Measurements from ENCODE around the gene ABCB1.

Gene ABCB1

GRCh38 chr7:87608431-87608830 is 7.7 kb upstream of the ABCB1 start:
- no peaks in the 10 kb centered on the region for H3K36me3 ChIP-seq (ENCODE audit: insufficient read depth, low read length)
- no peaks in the 10 kb centered on the region for H3K79me2 ChIP-seq (ENCODE audit: control insufficient read depth, insufficient read depth, low read length, unreplicated experiment)
- no peak overlapping the region for H3K4me3 ChIP-seq (ENCODE audit: low read depth, low read length)
- no peak overlapping the region for H3K27ac ChIP-seq (ENCODE audit: low read depth, low read length)
- H2AFZ ChIP-seq (ENCODE audit: low read length, unreplicated experiment): no peak overlapping the region
- H3K27me3 ChIP-seq (ENCODE audit: insufficient read depth, low read length): peaks cover 19% of the 10 kb centered on the region
- H3K4me1 ChIP-seq (ENCODE audit: control insufficient read depth, insufficient read depth, low read length, unreplicated experiment): no peaks in the 10 kb centered on the region

GRCh38 chr7:87604264-87604663 is 3.6 kb upstream of the ABCB1 start:
- Histone ChIP-seq H3K4me3 (ENCODE audit: low read depth, low read length) (no peak overlapping the region), H3K4me1 (ENCODE audit: control insufficient read depth, insufficient read depth, low read length, unreplicated experiment) (no peaks in the 10 kb centered on the region), H3K79me2 (ENCODE audit: control insufficient read depth, insufficient read depth, low read length, unreplicated experiment) (no peaks in the 10 kb centered on the region), H2AFZ (ENCODE audit: low read length, unreplicated experiment) (no peak overlapping the region), H3K36me3 (ENCODE audit: insufficient read depth, low read length) (no peaks in the 10 kb centered on the region), H3K27me3 (ENCODE audit: insufficient read depth, low read length) (peaks cover 57% of the 10 kb centered on the region), H3K27ac (ENCODE audit: low read depth, low read length) (no peak overlapping the region)

- no peak overlapping the region for H2AFZ ChIP-seq (ENCODE audit: low read length, unreplicated experiment)
- H3K27me3 ChIP-seq (ENCODE audit: insufficient read depth, low read length): peaks cover 92% of the 10 kb centered on the region
- no peaks in the 10 kb centered on the region for H3K36me3 ChIP-seq (ENCODE audit: insufficient read depth, low read length)
- H3K79me2 ChIP-seq (ENCODE audit: control insufficient read depth, insufficient read depth, low read length, unreplicated experiment): no peaks in the 10 kb centered on the region
- H3K27ac ChIP-seq (ENCODE audit: low read depth, low read length): no peak overlapping the region
- no peaks in the 10 kb centered on the region for H3K4me1 ChIP-seq (ENCODE audit: control insufficient read depth, insufficient read depth, low read length, unreplicated experiment)
- no peak overlapping the region for H3K4me3 ChIP-seq (ENCODE audit: low read depth, low read length)
These were observed 1.3 kb downstream of the ABCB1 start for GRCh38 chr7:87599336-87599735.

- Histone ChIP-seq H3K36me3 (ENCODE audit: insufficient read depth, low read length) (no peaks in the 10 kb centered on the region), H2AFZ (ENCODE audit: low read length, unreplicated experiment) (no peak overlapping the region), H3K4me1 (ENCODE audit: control insufficient read depth, insufficient read depth, low read length, unreplicated experiment) (no peaks in the 10 kb centered on the region), H3K79me2 (ENCODE audit: control insufficient read depth, insufficient read depth, low read length, unreplicated experiment) (no peaks in the 10 kb centered on the region), H3K4me3 (ENCODE audit: low read depth, low read length) (no peak overlapping the region), H3K27ac (ENCODE audit: low read depth, low read length) (no peak overlapping the region), H3K27me3 (ENCODE audit: insufficient read depth, low read length) (peaks cover 91% of the 10 kb centered on the region)
These were observed 2.3 kb downstream of the ABCB1 start for GRCh38 chr7:87598234-87599009.

- peaks cover 81% of the 10 kb centered on the region for H3K27me3 ChIP-seq (ENCODE audit: insufficient read depth, low read length)
- no peaks in the 10 kb centered on the region for H3K79me2 ChIP-seq (ENCODE audit: control insufficient read depth, insufficient read depth, low read length, unreplicated experiment)
- H2AFZ ChIP-seq (ENCODE audit: low read length, unreplicated experiment): no peak overlapping the region
- no peak overlapping the region for H3K27ac ChIP-seq (ENCODE audit: low read depth, low read length)
- H3K4me1 ChIP-seq (ENCODE audit: control insufficient read depth, insufficient read depth, low read length, unreplicated experiment): no peaks in the 10 kb centered on the region
- no peaks in the 10 kb centered on the region for H3K36me3 ChIP-seq (ENCODE audit: insufficient read depth, low read length)
- H3K4me3 ChIP-seq (ENCODE audit: low read depth, low read length): no peak overlapping the region
These were observed 4.0 kb downstream of the ABCB1 start for GRCh38 chr7:87596696-87597095.

GRCh38 chr7:87596136-87596535 is 4.5 kb downstream of the ABCB1 start:
- no peaks in the 10 kb centered on the region for H3K36me3 ChIP-seq (ENCODE audit: insufficient read depth, low read length)
- peaks cover 81% of the 10 kb centered on the region for H3K27me3 ChIP-seq (ENCODE audit: insufficient read depth, low read length)
- no peak overlapping the region for H3K4me3 ChIP-seq (ENCODE audit: low read depth, low read length)
- no peak overlapping the region for H3K27ac ChIP-seq (ENCODE audit: low read depth, low read length)
- H2AFZ ChIP-seq (ENCODE audit: low read length, unreplicated experiment): no peak overlapping the region
- H3K4me1 ChIP-seq (ENCODE audit: control insufficient read depth, insufficient read depth, low read length, unreplicated experiment): no peaks in the 10 kb centered on the region
- H3K79me2 ChIP-seq (ENCODE audit: control insufficient read depth, insufficient read depth, low read length, unreplicated experiment): no peaks in the 10 kb centered on the region

GRCh38 chr7:87592300-87592699 is 8.4 kb downstream of the ABCB1 start:
- H3K27me3 ChIP-seq (ENCODE audit: insufficient read depth, low read length): peaks cover 55% of the 10 kb centered on the region
- H3K36me3 ChIP-seq (ENCODE audit: insufficient read depth, low read length): no peaks in the 10 kb centered on the region
- no peaks in the 10 kb centered on the region for H3K79me2 ChIP-seq (ENCODE audit: control insufficient read depth, insufficient read depth, low read length, unreplicated experiment)
- no peak overlapping the region for H3K4me3 ChIP-seq (ENCODE audit: low read depth, low read length)
- H3K27ac ChIP-seq (ENCODE audit: low read depth, low read length): no peak overlapping the region
- no peak overlapping the region for H2AFZ ChIP-seq (ENCODE audit: low read length, unreplicated experiment)
- no peaks in the 10 kb centered on the region for H3K4me1 ChIP-seq (ENCODE audit: control insufficient read depth, insufficient read depth, low read length, unreplicated experiment)

GRCh38 chr7:87591211-87591610 is 9.5 kb downstream of the ABCB1 start:
- Histone ChIP-seq H3K79me2 (ENCODE audit: control insufficient read depth, insufficient read depth, low read length, unreplicated experiment) (no peaks in the 10 kb centered on the region), H3K27ac (ENCODE audit: low read depth, low read length) (no peak overlapping the region), H2AFZ (ENCODE audit: low read length, unreplicated experiment) (no peak overlapping the region), H3K4me3 (ENCODE audit: low read depth, low read length) (no peak overlapping the region), H3K4me1 (ENCODE audit: control insufficient read depth, insufficient read depth, low read length, unreplicated experiment) (no peaks in the 10 kb centered on the region), H3K27me3 (ENCODE audit: insufficient read depth, low read length) (peaks cover 45% of the 10 kb centered on the region), H3K36me3 (ENCODE audit: insufficient read depth, low read length) (no peaks in the 10 kb centered on the region)

GRCh38 chr7:87590578-87590977 is 10.1 kb downstream of the ABCB1 start:
- no peak overlapping the region for H3K4me3 ChIP-seq (ENCODE audit: low read depth, low read length)
- H2AFZ ChIP-seq (ENCODE audit: low read length, unreplicated experiment): no peak overlapping the region
- H3K27me3 ChIP-seq (ENCODE audit: insufficient read depth, low read length): peaks cover 40% of the 10 kb centered on the region
- H3K27ac ChIP-seq (ENCODE audit: low read depth, low read length): no peak overlapping the region
- H3K4me1 ChIP-seq (ENCODE audit: control insufficient read depth, insufficient read depth, low read length, unreplicated experiment): no peaks in the 10 kb centered on the region
- no peaks in the 10 kb centered on the region for H3K79me2 ChIP-seq (ENCODE audit: control insufficient read depth, insufficient read depth, low read length, unreplicated experiment)
- no peaks in the 10 kb centered on the region for H3K36me3 ChIP-seq (ENCODE audit: insufficient read depth, low read length)

GRCh38 chr7:87589631-87590030 is 11.1 kb downstream of the ABCB1 start:
- H3K79me2 ChIP-seq (ENCODE audit: control insufficient read depth, insufficient read depth, low read length, unreplicated experiment): no peaks in the 10 kb centered on the region
- no peak overlapping the region for H2AFZ ChIP-seq (ENCODE audit: low read length, unreplicated experiment)
- no peaks in the 10 kb centered on the region for H3K36me3 ChIP-seq (ENCODE audit: insufficient read depth, low read length)
- no peaks in the 10 kb centered on the region for H3K4me1 ChIP-seq (ENCODE audit: control insufficient read depth, insufficient read depth, low read length, unreplicated experiment)
- no peak overlapping the region for H3K4me3 ChIP-seq (ENCODE audit: low read depth, low read length)
- no peak overlapping the region for H3K27ac ChIP-seq (ENCODE audit: low read depth, low read length)
- H3K27me3 ChIP-seq (ENCODE audit: insufficient read depth, low read length): peaks cover 30% of the 10 kb centered on the region

GRCh38 chr7:87581723-87582122 is 19.0 kb downstream of the ABCB1 start:
- Histone ChIP-seq H3K4me3 (ENCODE audit: low read depth, low read length) (no peak overlapping the region), H2AFZ (ENCODE audit: low read length, unreplicated experiment) (no peak overlapping the region), H3K4me1 (ENCODE audit: control insufficient read depth, insufficient read depth, low read length, unreplicated experiment) (no peaks in the 10 kb centered on the region), H3K79me2 (ENCODE audit: control insufficient read depth, insufficient read depth, low read length, unreplicated experiment) (no peaks in the 10 kb centered on the region), H3K27ac (ENCODE audit: low read depth, low read length) (no peak overlapping the region), H3K36me3 (ENCODE audit: insufficient read depth, low read length) (no peaks in the 10 kb centered on the region), H3K27me3 (ENCODE audit: insufficient read depth, low read length) (peaks cover 25% of the 10 kb centered on the region)
